ENCODE measurements around the gene ZSCAN10.
"Not testable (repeated sequence)": the region's sequence is repeated elsewhere in the genome, so short reads cannot be mapped to it uniquely, and the experiment has no call there.

ZSCAN10 gene

GRCh38 chr16:3084969-3085670, 14.0 kb downstream of the ZSCAN10 start:
- H3K27ac ChIP-seq = no peak overlapping the region
- TF ChIP-seq CTCF (conservative IDR thresholded peaks at IDR 0.05) = no peak

GRCh38 chr16:3084491-3084890, 14.6 kb downstream of the ZSCAN10 start:
- H3K27ac ChIP-seq = no peak overlapping the region
- no peak for TF ChIP-seq CTCF (conservative IDR thresholded peaks at IDR 0.05)

GRCh38 chr16:3083408-3083807, 15.7 kb downstream of the ZSCAN10 start:
- not testable (repeated sequence) for H3K27ac ChIP-seq

GRCh38 chr16:3081957-3082356, 17.1 kb downstream of the ZSCAN10 start:
- not testable (repeated sequence) for H3K27ac ChIP-seq

- H3K27ac ChIP-seq = no peak overlapping the region
- TF ChIP-seq CTCF (conservative IDR thresholded peaks at IDR 0.05) = no peak
Observed at GRCh38 chr16:3080024-3080423, 19.1 kb downstream of the ZSCAN10 start.

GRCh38 chr16:3076577-3076976, 22.5 kb downstream of the ZSCAN10 start:
- H3K27ac ChIP-seq = no peak overlapping the region
- TF ChIP-seq CTCF (conservative IDR thresholded peaks at IDR 0.05) = no peak

- not testable (repeated sequence) for H3K27ac ChIP-seq
Observed at GRCh38 chr16:3075946-3076345, 23.1 kb downstream of the ZSCAN10 start.

- no peak overlapping the region for H3K27ac ChIP-seq
- TF ChIP-seq CTCF (conservative IDR thresholded peaks at IDR 0.05) = no peak
Observed at GRCh38 chr16:3075523-3075915, 23.6 kb downstream of the ZSCAN10 start.

GRCh38 chr16:3074860-3075522, 24.1 kb downstream of the ZSCAN10 start:
- H3K27ac ChIP-seq = no peak overlapping the region
- TF ChIP-seq CTCF (conservative IDR thresholded peaks at IDR 0.05) = no peak
